Right ventricle myocardium inferior (tissue), 1 donor: ENCODE measurements around the gene HNRNPA2B1. TPM values are rescaled to one million over a fixed set of nuclear protein-coding genes. Genes with fewer than 3 reads are reported as not detected.
"Not testable (repeated sequence)": the region's sequence is repeated elsewhere in the genome, so short reads cannot be mapped to it uniquely, and the experiment has no call there.

Experiments
- ATAC-seq: fragments of 200-7000 bp; cut with Tn5 transposase; one replicate; pipeline ENCODE4 v1.9.1; 2020; ENCODE audit warnings: mild to moderate bottlenecking, moderate library complexity
- DNase-seq: peaks from one replicate; pipeline ENCODE4 v3.0.0; 2021; ENCODE audit errors: missing footprints
- intact Hi-C: fragments of 100-400 bp; cut with DNase I; formaldehyde crosslinking; loops from one replicate; pipeline ENCODE4 v1.11.0; 2022
- total RNA-seq: library from RNA; stranded (reverse); fragmentation: NEBNext Ultra II Directional; extraction: Animal tissue kit (Norgen Biotek cat#: 25700); gene quantifications from one replicate; pipeline ENCODE4 v1.2.1, GENCODE V29; 2021
- donor health status: DM: no; HTN: yes; CAD: no; lungs with severe emphysema.

The HNRNPA2B1 gene
- total RNA-seq, 1 donor from 2014 or later: 396 TPM

DNA sequence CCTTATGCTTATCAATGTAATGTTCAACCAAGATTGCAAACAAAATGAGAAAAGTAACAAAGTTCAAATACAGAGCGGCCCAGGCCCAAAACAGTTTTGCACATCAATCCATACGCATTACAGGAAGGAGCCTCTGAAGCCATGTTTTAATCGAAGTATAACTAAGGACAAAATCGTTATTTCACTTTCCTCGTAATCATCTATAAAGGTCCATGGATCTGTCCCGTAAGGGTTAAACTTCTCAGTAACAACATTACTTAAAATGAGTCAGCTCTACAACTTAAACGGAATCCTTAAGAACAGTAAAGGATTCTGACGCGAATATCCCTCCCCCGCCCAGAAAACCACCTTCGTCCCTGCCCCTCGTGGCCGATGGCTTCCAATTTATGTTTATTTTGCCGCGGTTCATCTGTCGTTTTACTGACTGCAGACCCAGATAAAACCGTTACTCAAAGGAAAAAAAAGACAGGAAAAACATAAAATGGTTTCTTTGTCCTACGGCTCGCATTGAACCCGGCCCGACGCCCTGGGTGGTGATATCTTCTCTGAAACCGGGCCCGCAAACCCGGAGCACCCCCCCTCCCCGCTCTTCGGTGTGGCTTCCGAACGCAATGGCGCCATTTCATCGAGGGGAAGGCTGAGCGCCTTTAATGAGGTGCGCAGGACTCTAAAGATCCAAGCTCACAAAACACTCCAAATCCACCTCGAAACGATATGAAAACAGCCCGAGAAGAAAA lies 1.1 kb downstream of the HNRNPA2B1 start:
- ATAC-seq: no peak
- peak; percentile 79 for DNase-seq
- intact Hi-C loops: no loop called here

GRCh38 chr7:26198781-26199169 lies 1.8 kb downstream of the HNRNPA2B1 start:
- ATAC-seq (no peak), DNase-seq (no peak)
- intact Hi-C loops: no loop called here

- intact Hi-C loops: no loop called here
- ATAC-seq: no peak
These were observed 2.3 kb downstream of the HNRNPA2B1 start for GRCh38 chr7:26198133-26198780.

DNA sequence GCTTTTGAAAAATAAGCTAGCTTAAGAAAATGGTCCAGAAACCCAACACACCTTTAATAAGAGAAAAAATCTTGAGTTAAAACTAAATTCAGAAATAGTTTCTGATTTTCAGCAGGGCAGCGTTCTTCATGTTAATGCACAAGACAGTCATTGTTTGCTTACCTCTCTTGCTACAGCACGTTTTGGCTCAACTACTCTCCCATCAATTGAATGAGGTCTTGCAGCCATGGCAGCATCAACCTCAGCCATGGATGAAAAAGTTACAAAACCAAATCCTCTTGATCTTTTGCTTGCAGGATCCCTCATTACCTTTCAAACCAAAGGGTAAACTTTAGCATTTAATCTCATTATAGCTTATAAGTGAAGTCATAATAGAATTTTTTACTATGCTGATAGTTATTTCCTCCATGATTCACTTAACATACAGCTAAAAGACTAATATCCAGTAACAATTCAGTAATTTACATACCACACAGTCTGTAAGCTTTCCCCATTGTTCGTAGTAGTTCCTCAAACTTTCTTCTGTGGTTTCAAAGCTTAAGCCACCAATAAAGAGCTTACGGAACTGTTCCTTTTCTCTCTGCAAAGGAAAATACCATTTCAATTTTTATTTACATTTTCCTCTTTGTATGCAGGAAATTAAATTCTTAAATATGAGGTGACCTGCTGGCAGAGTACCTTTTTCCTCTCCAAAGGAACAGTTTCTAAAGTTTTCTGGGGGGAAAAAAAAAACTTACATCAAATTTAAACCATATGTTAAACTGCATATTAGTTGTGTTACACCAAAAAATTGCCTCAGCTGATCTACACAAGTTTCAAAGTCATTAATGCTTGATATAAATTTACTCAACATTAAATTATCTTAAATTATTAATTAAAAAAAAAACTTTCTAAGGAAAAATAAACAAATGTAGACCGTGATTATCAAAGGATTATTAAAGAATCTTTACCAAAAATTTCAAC lies 3.1 kb downstream of the HNRNPA2B1 start:
- no peak for DNase-seq
- no peak for ATAC-seq
- intact Hi-C loops: no loop called here

More at GRCh38 chr7:26198133-26198780, 2.3 kb downstream of the HNRNPA2B1 start:
- no peak for DNase-seq

DNA sequence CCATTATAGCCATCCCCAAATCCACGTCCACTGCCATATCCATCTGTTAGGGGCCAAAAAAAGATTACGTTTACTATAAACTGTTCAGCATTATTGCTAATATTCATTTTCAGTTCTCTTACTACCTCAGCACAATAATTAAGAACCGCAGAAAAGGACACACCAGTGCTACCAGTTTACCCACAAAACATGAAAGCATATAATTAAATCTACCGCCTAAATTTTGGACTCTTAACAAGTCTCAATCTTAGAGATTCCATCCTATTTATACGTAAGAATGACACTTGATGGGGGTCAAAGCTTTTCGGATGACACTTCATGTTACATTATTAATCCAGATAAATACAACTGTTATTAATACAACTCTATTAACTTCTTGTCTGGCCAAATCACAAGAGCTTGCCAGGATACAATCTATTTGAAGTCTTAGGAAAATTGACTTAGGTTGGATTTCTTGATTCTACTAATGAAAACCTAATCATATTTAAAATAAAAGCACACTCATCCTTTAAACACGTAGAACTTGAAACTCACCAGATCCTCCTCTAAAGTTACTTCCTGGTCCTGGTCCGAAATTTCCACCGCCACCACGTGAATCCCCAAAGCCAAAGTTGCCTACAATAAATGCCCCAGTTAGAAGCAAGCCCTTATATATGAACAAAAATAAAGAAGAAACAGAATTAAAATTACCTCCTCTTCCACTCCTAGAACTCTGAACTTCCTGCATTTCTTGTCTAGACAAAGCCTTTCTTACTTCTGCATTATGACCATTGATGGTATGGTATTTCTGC lies 4.5 kb downstream of the HNRNPA2B1 start:
- DNase-seq (no peak), ATAC-seq (no peak)
- intact Hi-C loops: no loop called here

GRCh38 chr7:26195182-26195581 lies 5.4 kb downstream of the HNRNPA2B1 start:
- DNase-seq: no peak
- no peak for ATAC-seq
- intact Hi-C loops: no loop called here

GRCh38 chr7:26194764-26195163 lies 5.8 kb downstream of the HNRNPA2B1 start:
- DNase-seq, ATAC-seq, intact Hi-C loops: not testable (repeated sequence)

DNA sequence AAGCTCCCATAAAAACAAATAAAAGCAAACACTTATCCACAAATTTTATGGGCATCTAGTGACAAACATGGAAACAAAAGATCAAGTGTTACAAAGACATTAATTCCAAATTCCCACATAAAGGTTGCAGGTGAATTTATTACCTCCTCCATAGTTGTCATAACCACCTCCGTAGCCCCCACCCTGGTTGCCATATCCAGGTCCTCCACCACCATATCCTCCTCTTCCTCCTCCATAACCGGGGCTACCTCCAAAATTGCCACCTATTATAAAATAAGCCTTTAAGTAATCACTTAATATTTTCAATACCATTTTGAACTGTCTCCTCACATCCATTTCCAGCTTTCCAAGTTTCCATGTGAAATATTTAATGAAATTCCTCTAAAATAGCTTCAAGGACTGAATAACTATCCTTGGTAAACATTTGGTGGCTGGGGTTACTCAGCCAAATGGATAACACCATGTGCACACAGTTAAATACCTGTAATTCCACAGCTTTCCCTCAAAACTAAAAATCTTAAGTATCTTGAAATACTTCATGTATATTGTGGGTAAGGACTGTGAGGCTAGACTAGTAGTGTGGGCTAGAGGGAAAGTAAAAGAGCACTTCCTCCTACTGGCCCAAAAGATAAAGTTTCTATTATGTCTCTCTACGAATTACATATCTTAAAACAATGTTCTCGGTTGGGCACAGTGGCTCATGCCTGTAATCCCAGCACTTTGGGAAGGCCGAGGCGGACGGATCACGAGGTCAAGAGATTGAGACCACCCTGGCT lies 6.9 kb downstream of the HNRNPA2B1 start:
- no peak for ATAC-seq
- intact Hi-C loops: no loop called here

GRCh38 chr7:26192485-26193087 lies 8.0 kb downstream of the HNRNPA2B1 start:
- intact Hi-C loops: no loop called here
- ATAC-seq (no peak), DNase-seq (no peak)

More for the DNA sequence above, 6.9 kb downstream of the HNRNPA2B1 start:
- DNase-seq: no peak

DNA sequence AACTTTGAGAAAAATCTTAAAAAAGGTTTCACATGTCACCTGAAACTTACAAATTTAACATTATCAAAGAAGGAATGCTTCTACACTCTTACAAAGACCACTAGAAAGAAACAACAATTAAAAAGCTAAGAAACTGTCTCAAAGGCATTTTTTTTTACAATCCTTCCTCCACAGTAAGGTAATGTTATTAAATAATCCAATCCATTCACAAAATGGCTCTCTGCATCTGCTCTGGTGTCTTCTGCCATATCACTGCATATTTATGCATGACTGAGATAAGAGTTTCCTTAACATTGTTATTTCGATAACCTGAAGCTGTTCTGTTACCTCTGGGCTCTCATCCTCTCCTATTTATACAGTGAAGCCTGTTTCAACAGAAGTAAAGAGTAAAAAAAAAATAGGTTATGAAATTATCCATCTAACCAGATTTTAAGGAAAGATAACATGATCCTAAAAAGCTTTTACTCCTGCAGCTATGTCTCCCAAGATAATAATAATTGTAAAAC lies 8.5 kb downstream of the HNRNPA2B1 start:
- ATAC-seq (no peak), DNase-seq (no peak)
- intact Hi-C loops: no loop called here

DNA sequence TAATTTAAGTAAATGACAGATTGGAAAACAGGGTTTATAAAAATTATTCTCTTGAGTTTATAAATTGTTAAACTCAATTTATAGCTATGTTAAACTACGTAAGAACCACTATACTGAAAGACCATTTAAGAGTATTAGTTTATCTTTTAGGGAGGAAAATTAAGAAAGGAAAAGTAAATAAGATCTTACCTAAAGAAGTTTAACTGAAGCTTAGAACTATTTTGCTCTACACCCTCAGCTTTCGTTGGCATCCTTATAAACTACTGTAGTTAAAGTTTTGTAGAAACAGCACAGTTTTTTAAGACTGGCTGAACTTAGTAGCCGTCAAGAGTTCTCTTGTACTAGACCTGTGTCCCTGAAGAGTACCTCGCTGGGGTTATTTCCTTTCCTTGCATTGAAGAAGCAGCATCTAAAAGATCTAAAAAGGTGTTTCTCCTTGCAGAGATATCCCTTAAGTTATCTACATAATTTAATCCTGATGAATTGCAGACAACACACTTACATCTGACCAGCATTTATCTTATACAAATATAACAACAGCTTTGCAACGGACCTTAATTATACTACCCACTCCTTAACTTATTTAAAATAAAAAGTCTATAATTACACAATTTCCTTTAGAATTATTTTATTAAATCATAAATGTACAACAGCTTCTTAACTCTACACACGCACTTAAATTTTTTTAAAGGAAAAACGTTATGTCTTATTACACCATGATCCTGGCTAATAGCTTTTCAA lies 9.1 kb downstream of the HNRNPA2B1 start:
- intact Hi-C loops: no loop called here
- no peak for ATAC-seq

DNA sequence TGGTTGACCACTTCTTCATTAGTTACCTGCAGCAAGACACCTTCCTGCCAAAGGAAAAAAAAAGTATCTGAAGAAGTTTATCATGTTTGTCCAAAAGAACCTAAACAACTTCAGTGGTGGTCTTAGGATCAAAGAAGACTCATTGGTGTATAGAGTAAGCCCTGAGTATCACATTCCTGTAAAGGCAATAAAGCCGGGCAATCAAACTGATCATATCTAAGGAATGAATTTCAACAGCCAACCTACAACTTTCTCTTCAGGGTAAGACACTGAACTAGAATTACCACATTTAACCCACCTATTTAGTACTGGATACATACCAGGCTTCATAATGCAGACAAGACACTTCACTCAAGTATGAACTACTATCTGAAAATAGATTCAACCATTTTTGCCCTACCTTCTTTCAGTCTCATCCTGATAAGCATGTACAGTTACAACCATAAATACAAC lies 10.1 kb downstream of the HNRNPA2B1 start:
- no peak for ATAC-seq
- intact Hi-C loops: no loop called here
- DNase-seq: no peak

More for the DNA sequence above, 9.1 kb downstream of the HNRNPA2B1 start:
- DNase-seq: no peak

DNA sequence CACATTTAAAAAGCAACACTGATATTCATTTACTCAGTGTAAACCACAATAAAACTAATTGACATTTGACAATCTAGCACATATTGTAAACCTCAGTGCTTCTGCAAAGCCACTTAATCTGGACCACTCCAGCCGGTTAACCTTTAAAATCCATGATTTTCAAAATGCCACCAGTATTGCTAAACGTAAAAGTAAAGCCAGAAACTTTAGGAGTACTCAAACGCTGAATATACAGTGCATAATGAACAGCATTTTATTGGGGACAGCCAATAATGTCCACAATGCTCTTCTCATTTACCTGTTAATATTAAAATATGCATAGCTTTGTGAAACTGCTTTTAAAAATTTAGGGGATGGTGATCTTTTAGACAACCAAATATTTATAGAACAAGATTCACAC lies 10.8 kb downstream of the HNRNPA2B1 start:
- ATAC-seq (no peak), DNase-seq (no peak)
- intact Hi-C loops: no loop called here

DNA sequence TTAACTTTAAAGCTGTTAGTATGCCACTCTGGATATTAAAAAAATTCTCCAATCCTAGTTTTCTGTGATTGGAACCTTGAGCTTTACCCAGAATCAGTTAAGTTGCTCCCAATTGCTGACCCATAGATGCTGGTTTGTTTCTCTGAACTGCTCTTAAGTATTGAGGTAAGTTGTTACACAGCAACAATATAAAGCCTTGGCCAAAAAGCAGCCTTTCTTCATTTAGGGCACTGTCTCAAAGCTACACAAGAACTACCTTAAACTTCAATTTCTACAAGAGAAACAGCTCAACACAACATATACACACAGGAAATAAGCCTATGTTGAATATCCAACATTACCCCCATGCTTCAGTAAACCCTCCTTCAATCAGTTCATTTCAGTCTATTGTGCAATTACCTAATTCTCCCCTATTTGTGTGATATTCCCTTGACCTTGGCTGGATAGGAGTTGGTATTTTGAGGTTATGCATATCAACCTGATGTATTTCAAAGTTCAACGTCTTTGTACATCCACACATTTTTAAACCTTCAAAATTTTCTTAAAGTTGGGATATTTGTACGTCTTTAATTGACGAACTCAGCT lies 11.5 kb downstream of the HNRNPA2B1 start:
- intact Hi-C loops: no loop called here
- DNase-seq (no peak), ATAC-seq (no peak)

GRCh38 chr7:26188206-26188956 lies 12.2 kb downstream of the HNRNPA2B1 start:
- intact Hi-C loops: no loop called here
- DNase-seq: no peak

More at GRCh38 chr7:26188206-26188956, 12.2 kb downstream of the HNRNPA2B1 start:
- ATAC-seq: no peak
